CD14-positive monocyte (primary cell): ENCODE results near the gene ZNF22. TPM values are rescaled to one million over a fixed set of nuclear protein-coding genes. Genes with fewer than 3 reads are reported as not detected.

Experiments
- DNase-seq, 3 donors: peaks; one replicate each; pipeline ENCODE4 v3.0.0-alpha.2; 2011 to 2022
- H2AFZ ChIP-seq: 2 replicates; pipeline ENCODE4 v1.6.0; 2012; ENCODE audit warnings: mild to moderate bottlenecking, low read depth, low read length, inconsistent platforms; ENCODE audit not compliant: insufficient read depth, poor library complexity, severe bottlenecking
- H3K27ac ChIP-seq, 2 donors: 1 replicate in 1 of 2; 2 replicates in 1 of 2; pipeline ENCODE4 v1.5.1; 2012 to 2013; ENCODE audit warnings: low read length in 2 of 2, control low read depth in 1 of 2, inconsistent platforms in 1 of 2, low read depth in 1 of 2, mild to moderate bottlenecking in 1 of 2
- H3K27me3 ChIP-seq, 2 donors: one replicate each; pipeline versions ENCODE4 v1.6.0 to v1.6.1; 2011 to 2013; ENCODE audit warnings: low read length in 2 of 2; ENCODE audit not compliant: control insufficient read depth in 2 of 2, insufficient read depth in 2 of 2
- H3K36me3 ChIP-seq, 2 donors: replicated peaks in 1 of 2; 1 replicate in 1 of 2; 2 replicates in 1 of 2; pipeline versions ENCODE4 v1.5.1 to v1.6.1; 2012 to 2013; ENCODE audit warnings: low read length in 2 of 2, control low read depth in 1 of 2, inconsistent platforms in 1 of 2, mild to moderate bottlenecking in 1 of 2; ENCODE audit not compliant: insufficient read depth in 2 of 2, control insufficient read depth in 1 of 2
- H3K4me1 ChIP-seq, 2 donors: 1 replicate in 1 of 2; 2 replicates in 1 of 2; pipeline versions ENCODE4 v1.5.1 to v1.6.1; 2012 to 2013; ENCODE audit warnings: low read length in 2 of 2, control low read depth in 1 of 2, inconsistent platforms in 1 of 2, mild to moderate bottlenecking in 1 of 2, moderate library complexity in 1 of 2; ENCODE audit not compliant: insufficient read depth in 2 of 2, control insufficient read depth in 1 of 2
- H3K4me2 ChIP-seq: replicated peaks from 2 replicates; pipeline ENCODE3; 2012; ENCODE audit warnings: low read length, moderate library complexity, mild to moderate bottlenecking; ENCODE audit not compliant: poor library complexity, severe bottlenecking; ENCODE audit errors: extremely low read depth
- H3K4me3 ChIP-seq, 3 experiments: fragments of 200-600 bp in 1 of 3; sonication (generic) in 1 of 3; replicated peaks in 1 of 3; 1 replicate in 2 of 3; 2 replicates in 1 of 3; pipeline ENCODE4 v1.5.1; 2011 to 2013; ENCODE audit warnings: low read length in 3 of 3, mild to moderate bottlenecking in 3 of 3, control low read depth in 2 of 3, low read depth in 2 of 3, inconsistent platforms in 1 of 3, moderate library complexity in 1 of 3
- H3K79me2 ChIP-seq: 2 replicates; pipeline ENCODE4 v1.6.0; 2012; ENCODE audit warnings: mild to moderate bottlenecking, control low read depth, inconsistent platforms, low read length, moderate library complexity; ENCODE audit not compliant: insufficient read depth
- H3K9ac ChIP-seq: 2 replicates; pipeline ENCODE4 v1.6.0; 2017; ENCODE audit warnings: low read length, mild to moderate bottlenecking; ENCODE audit not compliant: insufficient read depth, poor library complexity, severe bottlenecking
- H3K9me3 ChIP-seq, 2 donors: replicated peaks in 1 of 2; 1 replicate in 1 of 2; 2 replicates in 1 of 2; pipeline versions ENCODE4 v1.5.1 to v1.6.1; 2012 to 2013; ENCODE audit warnings: low read length in 2 of 2, control low read depth in 1 of 2; ENCODE audit not compliant: control insufficient read depth in 1 of 2, insufficient read depth in 1 of 2
- H4K20me1 ChIP-seq: 2 replicates; pipeline ENCODE4 v1.6.0; 2012; ENCODE audit warnings: mild to moderate bottlenecking, low read length, control low read depth, moderate library complexity; ENCODE audit not compliant: insufficient read depth
- H3K27ac Mint-ChIP-seq, 7 donors: one replicate each; pipeline ENCODE4 v1.8.0; 2020; ENCODE audit warnings: mild to moderate bottlenecking in 7 of 7, mixed read lengths in 7 of 7, moderate library complexity in 6 of 7, inconsistent platforms in 2 of 7
- H3K27me3 Mint-ChIP-seq, 3 donors: one replicate each; pipeline ENCODE4 v1.8.0; 2021 to 2022; ENCODE audit warnings: low read depth in 3 of 3, mild to moderate bottlenecking in 3 of 3, mixed read lengths in 3 of 3, moderate library complexity in 3 of 3, inconsistent platforms in 1 of 3
- H3K36me3 Mint-ChIP-seq, 2 donors: one replicate each; pipeline ENCODE4 v1.8.0; 2020; ENCODE audit warnings: mixed read lengths in 2 of 2, inconsistent platforms in 1 of 2, mild to moderate bottlenecking in 1 of 2
- H3K4me1 Mint-ChIP-seq: one replicate; pipeline ENCODE4 v1.8.0; 2020; ENCODE audit warnings: mild to moderate bottlenecking, mixed read lengths
- H3K4me3 Mint-ChIP-seq, 2 donors: one replicate each; pipeline ENCODE4 v1.8.0; 2020; ENCODE audit warnings: mild to moderate bottlenecking in 2 of 2, mixed read lengths in 2 of 2, moderate library complexity in 1 of 2
- H3K9me3 Mint-ChIP-seq, 7 donors: one replicate each; pipeline ENCODE4 v1.8.0; 2020 to 2022; ENCODE audit warnings: mixed read lengths in 7 of 7, mild to moderate bottlenecking in 6 of 7, moderate library complexity in 6 of 7, inconsistent platforms in 2 of 7
- CTCF ChIP-seq: fragments of 200-600 bp; IDR thresholded peaks from one replicate; pipeline ENCODE4 v1.8.0; 2022; ENCODE audit warnings: antibody characterized with exemption, mild to moderate bottlenecking
- intact Hi-C, 2 donors: fragments of 100-400 bp; cut with micrococcal nuclease; formaldehyde crosslinking; loops; one replicate each; pipeline versions ENCODE4 v1.15.0 to v1.15.1; 2023
- polyA plus RNA-seq, 3 donors: library from polyadenylated mRNA; depleted of rRNA in 1 of 3; unstranded in 2 of 3; stranded (reverse) in 1 of 3; fragments of 300-500 nt in 2 of 3; fragments of >200 nt in 1 of 3; fragmentation: Illumina TruSeq in 2 of 3; gene quantifications; 1 replicate in 2 of 3; 2 replicates in 1 of 3; pipeline ENCODE4 v1.2.3, GENCODE V29; 2012 to 2021

The ZNF22 gene
- polyA plus RNA-seq, 3 donors: 4.1 to 14.6 (median 10.4) TPM

- Histone ChIP-seq H3K9me3 (peaks cover 16 to 22% of the 10 kb centered on the region in 2 donors), H3K36me3 (no peaks in the 10 kb centered on the region), H3K9ac (no peak overlapping the region), H3K4me2 (no peak overlapping the region), H3K79me2 (no peaks in the 10 kb centered on the region), H4K20me1 (no peaks in the 10 kb centered on the region), H2AFZ (no peak overlapping the region), H3K4me1 (no peaks in the 10 kb centered on the region), H3K27ac (no peak overlapping the region), H3K4me3 (no peak overlapping the region), H3K27me3 (no peaks in the 10 kb centered on the region)
- H3K27me3 Mint-ChIP-seq: peaks cover 0 to 5% (median 0%) of the 10 kb centered on the region in 3 donors
- no peak for DNase-seq
- no peak for TF ChIP-seq CTCF
- H3K27ac Mint-ChIP-seq: peak overlapping the region in 1 of 7 donors; percentile 50
- H3K4me1 Mint-ChIP-seq: no peaks in the 10 kb centered on the region
- H3K4me3 Mint-ChIP-seq: no peak overlapping the region
- H3K36me3 Mint-ChIP-seq: no peaks in the 10 kb centered on the region
- intact Hi-C loops: no loop called here
- H3K9me3 Mint-ChIP-seq: peaks cover 12 to 30% (median 26%) of the 10 kb centered on the region in 7 donors
Observed at GRCh38 chr10:45034301-45034700, 33.6 kb downstream of the ZNF22 start.

- Histone ChIP-seq H3K27me3 (no peaks in the 10 kb centered on the region), H3K9me3 (peaks cover 14 to 15% of the 10 kb centered on the region in 2 donors), H3K79me2 (no peaks in the 10 kb centered on the region), H3K4me2 (no peak overlapping the region), H3K9ac (no peak overlapping the region), H3K27ac (no peak overlapping the region), H4K20me1 (no peaks in the 10 kb centered on the region), H3K36me3 (no peaks in the 10 kb centered on the region), H3K4me3 (no peak overlapping the region), H2AFZ (no peak overlapping the region), H3K4me1 (no peaks in the 10 kb centered on the region)
- Mint-ChIP-seq H3K4me1 (no peaks in the 10 kb centered on the region), H3K27me3 (peaks cover 0 to 5% (median 0%) of the 10 kb centered on the region in 3 donors), H3K27ac (no peak overlapping the region), H3K36me3 (no peaks in the 10 kb centered on the region), H3K9me3 (peaks cover 8 to 23% (median 19%) of the 10 kb centered on the region in 7 donors), H3K4me3 (no peak overlapping the region)
- no peak for DNase-seq
- intact Hi-C loops: no loop called here
- TF ChIP-seq CTCF: no peak
Observed at GRCh38 chr10:45035673-45036072, 35.0 kb downstream of the ZNF22 start.
